ENCODE results near the gene ZNF792.
"Not testable (repeated sequence)": the region's sequence is repeated elsewhere in the genome, so short reads cannot be mapped to it uniquely, and the experiment has no call there.

Gene ZNF792

GRCh38 chr19:35000338-35000646 lies 36.3 kb upstream of the ZNF792 start:
- no peaks in the 10 kb centered on the region for H3K9me3 ChIP-seq (ENCODE audit: low read depth, low read length)
- TF ChIP-seq EZH2 (IDR thresholded peaks at IDR 0.05) (no peak), FOXP2 (optimal IDR thresholded peaks at IDR 0.05; ENCODE audit: control extremely low read depth, extremely low read length, insufficient read depth) (no peak), POLR2AphosphoS5 (IDR thresholded peaks at IDR 0.05; ENCODE audit: borderline replicate concordance, low read depth, low read length) (no peak)
- DNase-seq (ENCODE audit: low read depth, low spot score): no peak
- peak overlapping the region; percentile 92 for H3K4me3 ChIP-seq
- no peak overlapping the region for H3K27ac ChIP-seq
- peak overlapping the region; percentile 87 for H3K9ac ChIP-seq (ENCODE audit: insufficient read length)
- peaks cover 5% of the 10 kb centered on the region; the same call in 1 of the 2 replicates for H3K36me3 ChIP-seq (ENCODE audit: insufficient read depth, low read length)

GRCh38 chr19:34999498-35000337 lies 35.7 kb upstream of the ZNF792 start, which contains the start of gene GRAMD1A:
TSS of gene GRAMD1A (plus strand) at chr19:35000323. CDS start at chr19:35000479, 156 bp downstream.
- no peaks in the 10 kb centered on the region for H3K9me3 ChIP-seq (ENCODE audit: low read depth, low read length)
- peak; percentile 72; the same call in 1 of the 2 replicates for TF ChIP-seq POLR2AphosphoS5 (IDR thresholded peaks at IDR 0.05; ENCODE audit: borderline replicate concordance, low read depth, low read length)
- TF ChIP-seq EZH2 (IDR thresholded peaks at IDR 0.05): no peak
- H3K9ac ChIP-seq (ENCODE audit: insufficient read length): peak within 1 kb of the TSS; percentile 87
- H3K4me3 ChIP-seq: peak within 1 kb of the TSS; percentile 92
- H3K36me3 ChIP-seq (ENCODE audit: insufficient read depth, low read length): peaks cover 5% of the 10 kb centered on the region; the same call in 1 of the 2 replicates
- peak within 1 kb of the TSS; percentile 68; the same call in 1 of the 2 replicates for H3K27ac ChIP-seq
- DNase-seq (ENCODE audit: low read depth, low spot score): no peak

- H3K9ac ChIP-seq (ENCODE audit: insufficient read length): no peak overlapping the region
- no peak for DNase-seq (ENCODE audit: low read depth, low spot score)
- no peaks in the 10 kb centered on the region for H3K9me3 ChIP-seq (ENCODE audit: low read depth, low read length)
- H3K27ac ChIP-seq: no peak overlapping the region
- peaks cover 5% of the 10 kb centered on the region; the same call in 1 of the 2 replicates for H3K36me3 ChIP-seq (ENCODE audit: insufficient read depth, low read length)
- TF ChIP-seq POLR2AphosphoS5 (IDR thresholded peaks at IDR 0.05; ENCODE audit: borderline replicate concordance, low read depth, low read length): no peak
- no peak for TF ChIP-seq EZH2 (IDR thresholded peaks at IDR 0.05)
- no peak for TF ChIP-seq FOXP2 (optimal IDR thresholded peaks at IDR 0.05; ENCODE audit: control extremely low read depth, extremely low read length, insufficient read depth)
- H3K4me3 ChIP-seq: no peak overlapping the region
Observed at GRCh38 chr19:34998777-34999497, 34.9 kb upstream of the ZNF792 start.

- not testable (repeated sequence) for H3K9me3 ChIP-seq (ENCODE audit: low read depth, low read length); H3K9ac ChIP-seq (ENCODE audit: insufficient read length); H3K27ac ChIP-seq; H3K36me3 ChIP-seq (ENCODE audit: insufficient read depth, low read length); DNase-seq (ENCODE audit: low read depth, low spot score); H3K4me3 ChIP-seq
Observed at GRCh38 chr19:34998224-34998623, 34.2 kb upstream of the ZNF792 start.

- no peak for DNase-seq (ENCODE audit: low read depth, low spot score)
- TF ChIP-seq POLR2AphosphoS5 (IDR thresholded peaks at IDR 0.05; ENCODE audit: borderline replicate concordance, low read depth, low read length) (no peak), EZH2 (IDR thresholded peaks at IDR 0.05) (no peak), FOXP2 (optimal IDR thresholded peaks at IDR 0.05; ENCODE audit: control extremely low read depth, extremely low read length, insufficient read depth) (no peak)
- no peak overlapping the region for H3K9ac ChIP-seq (ENCODE audit: insufficient read length)
- H3K4me3 ChIP-seq: no peak overlapping the region
- peaks cover 4% of the 10 kb centered on the region; the same call in 1 of the 2 replicates for H3K36me3 ChIP-seq (ENCODE audit: insufficient read depth, low read length)
- no peaks in the 10 kb centered on the region for H3K9me3 ChIP-seq (ENCODE audit: low read depth, low read length)
- H3K27ac ChIP-seq: peak overlapping the region; percentile 51; the same call in 1 of the 2 replicates
Observed at GRCh38 chr19:34997071-34997617, 33.1 kb upstream of the ZNF792 start.

GRCh38 chr19:34995551-34995950 lies 31.5 kb upstream of the ZNF792 start:
- H3K4me3 ChIP-seq: no peak overlapping the region
- DNase-seq (ENCODE audit: low read depth, low spot score): no peak
- no peaks in the 10 kb centered on the region for H3K9me3 ChIP-seq (ENCODE audit: low read depth, low read length)
- H3K9ac ChIP-seq (ENCODE audit: insufficient read length): no peak overlapping the region
- no peaks in the 10 kb centered on the region for H3K36me3 ChIP-seq (ENCODE audit: insufficient read depth, low read length)
- H3K27ac ChIP-seq: no peak overlapping the region
- no peak for TF ChIP-seq POLR2AphosphoS5 (IDR thresholded peaks at IDR 0.05; ENCODE audit: borderline replicate concordance, low read depth, low read length)
- TF ChIP-seq EZH2 (IDR thresholded peaks at IDR 0.05): no peak
- no peak for TF ChIP-seq FOXP2 (optimal IDR thresholded peaks at IDR 0.05; ENCODE audit: control extremely low read depth, extremely low read length, insufficient read depth)

GRCh38 chr19:34994643-34995541 lies 30.9 kb upstream of the ZNF792 start:
- H3K9me3 ChIP-seq (ENCODE audit: low read depth, low read length): no peaks in the 10 kb centered on the region
- H3K9ac ChIP-seq (ENCODE audit: insufficient read length): no peak overlapping the region
- no peak overlapping the region for H3K4me3 ChIP-seq
- H3K36me3 ChIP-seq (ENCODE audit: insufficient read depth, low read length): no peaks in the 10 kb centered on the region
- no peak overlapping the region for H3K27ac ChIP-seq
- no peak for DNase-seq (ENCODE audit: low read depth, low spot score)
- no peak for TF ChIP-seq POLR2AphosphoS5 (IDR thresholded peaks at IDR 0.05; ENCODE audit: borderline replicate concordance, low read depth, low read length)
- TF ChIP-seq FOXP2 (optimal IDR thresholded peaks at IDR 0.05; ENCODE audit: control extremely low read depth, extremely low read length, insufficient read depth): no peak
- no peak for TF ChIP-seq EZH2 (IDR thresholded peaks at IDR 0.05)

- Histone ChIP-seq H3K9ac (ENCODE audit: insufficient read length) (no peak overlapping the region), H3K36me3 (ENCODE audit: insufficient read depth, low read length) (no peaks in the 10 kb centered on the region), H3K27ac (no peak overlapping the region), H3K9me3 (ENCODE audit: low read depth, low read length) (no peaks in the 10 kb centered on the region), H3K4me3 (no peak overlapping the region)
- TF ChIP-seq POLR2AphosphoS5 (IDR thresholded peaks at IDR 0.05; ENCODE audit: borderline replicate concordance, low read depth, low read length): no peak
- no peak for TF ChIP-seq FOXP2 (optimal IDR thresholded peaks at IDR 0.05; ENCODE audit: control extremely low read depth, extremely low read length, insufficient read depth)
- no peak for TF ChIP-seq EZH2 (IDR thresholded peaks at IDR 0.05)
- DNase-seq (ENCODE audit: low read depth, low spot score): no peak
Observed at GRCh38 chr19:34994286-34994642, 30.2 kb upstream of the ZNF792 start.

- H3K27ac ChIP-seq; H3K4me3 ChIP-seq; H3K36me3 ChIP-seq (ENCODE audit: insufficient read depth, low read length); DNase-seq (ENCODE audit: low read depth, low spot score); H3K9ac ChIP-seq (ENCODE audit: insufficient read length); H3K9me3 ChIP-seq (ENCODE audit: low read depth, low read length): not testable (repeated sequence)
Observed at GRCh38 chr19:34992582-34992981, 28.6 kb upstream of the ZNF792 start.
